ENCODE data around the gene OPCML.

- TF ChIP-seq, protein P1, sequence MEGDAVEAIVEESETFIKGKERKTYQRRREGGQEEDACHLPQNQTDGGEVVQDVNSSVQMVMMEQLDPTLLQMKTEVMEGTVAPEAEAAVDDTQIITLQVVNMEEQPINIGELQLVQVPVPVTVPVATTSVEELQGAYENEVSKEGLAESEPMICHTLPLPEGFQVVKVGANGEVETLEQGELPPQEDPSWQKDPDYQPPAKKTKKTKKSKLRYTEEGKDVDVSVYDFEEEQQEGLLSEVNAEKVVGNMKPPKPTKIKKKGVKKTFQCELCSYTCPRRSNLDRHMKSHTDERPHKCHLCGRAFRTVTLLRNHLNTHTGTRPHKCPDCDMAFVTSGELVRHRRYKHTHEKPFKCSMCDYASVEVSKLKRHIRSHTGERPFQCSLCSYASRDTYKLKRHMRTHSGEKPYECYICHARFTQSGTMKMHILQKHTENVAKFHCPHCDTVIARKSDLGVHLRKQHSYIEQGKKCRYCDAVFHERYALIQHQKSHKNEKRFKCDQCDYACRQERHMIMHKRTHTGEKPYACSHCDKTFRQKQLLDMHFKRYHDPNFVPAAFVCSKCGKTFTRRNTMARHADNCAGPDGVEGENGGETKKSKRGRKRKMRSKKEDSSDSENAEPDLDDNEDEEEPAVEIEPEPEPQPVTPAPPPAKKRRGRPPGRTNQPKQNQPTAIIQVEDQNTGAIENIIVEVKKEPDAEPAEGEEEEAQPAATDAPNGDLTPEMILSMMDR (conservative IDR thresholded peaks at IDR 0.05; ENCODE audit: low read depth, low read length): no peak
- no peak for TF ChIP-seq EZH2phosphoT487 (IDR thresholded peaks at IDR 0.05; ENCODE audit: borderline replicate concordance, low read length)
Observed at GRCh38 chr11:132997396-132997795, 534.9 kb downstream of the OPCML start.

Measured in PC-3 (cell line).